ENCODE data around the gene CEP170.

The CEP170 gene

GRCh38 chr1:243236604-243237252, 18.4 kb downstream of the CEP170 start:
- H3K36me3 ChIP-seq (ENCODE audit: insufficient read depth, low read length) = peaks cover 80% of the 10 kb centered on the region
- no peak for DNase-seq (ENCODE audit: low read depth, low spot score)
- H3K27ac ChIP-seq = peak overlapping the region; percentile 10; the same call in 1 of the 2 replicates
- no peak overlapping the region for H3K4me3 ChIP-seq
- TF ChIP-seq POLR2AphosphoS5 (IDR thresholded peaks at IDR 0.05; ENCODE audit: borderline replicate concordance, low read depth, low read length) (no peak), EZH2 (IDR thresholded peaks at IDR 0.05) (no peak), FOXP2 (optimal IDR thresholded peaks at IDR 0.05; ENCODE audit: control extremely low read depth, extremely low read length, insufficient read depth) (no peak)
- H3K9ac ChIP-seq (ENCODE audit: insufficient read length) = no peak overlapping the region
- H3K9me3 ChIP-seq (ENCODE audit: low read depth, low read length) = peaks cover 3% of the 10 kb centered on the region

GRCh38 chr1:243234978-243235647, 20.0 kb downstream of the CEP170 start:
- Histone ChIP-seq H3K27ac (no peak overlapping the region), H3K9ac (ENCODE audit: insufficient read length) (no peak overlapping the region), H3K9me3 (ENCODE audit: low read depth, low read length) (peaks cover 9% of the 10 kb centered on the region), H3K4me3 (no peak overlapping the region), H3K36me3 (ENCODE audit: insufficient read depth, low read length) (peaks cover 76% of the 10 kb centered on the region)
- no peak for TF ChIP-seq POLR2AphosphoS5 (IDR thresholded peaks at IDR 0.05; ENCODE audit: borderline replicate concordance, low read depth, low read length)
- no peak for TF ChIP-seq FOXP2 (optimal IDR thresholded peaks at IDR 0.05; ENCODE audit: control extremely low read depth, extremely low read length, insufficient read depth)
- no peak for TF ChIP-seq EZH2 (IDR thresholded peaks at IDR 0.05)
- no peak for DNase-seq (ENCODE audit: low read depth, low spot score)

GRCh38 chr1:243233908-243234307, 21.2 kb downstream of the CEP170 start:
- peaks cover 75% of the 10 kb centered on the region for H3K36me3 ChIP-seq (ENCODE audit: insufficient read depth, low read length)
- DNase-seq (ENCODE audit: low read depth, low spot score) = no peak
- TF ChIP-seq FOXP2 (optimal IDR thresholded peaks at IDR 0.05; ENCODE audit: control extremely low read depth, extremely low read length, insufficient read depth) (no peak), EZH2 (IDR thresholded peaks at IDR 0.05) (no peak), POLR2AphosphoS5 (IDR thresholded peaks at IDR 0.05; ENCODE audit: borderline replicate concordance, low read depth, low read length) (no peak)

GRCh38 chr1:243230914-243231313, 24.2 kb downstream of the CEP170 start:
- TF ChIP-seq POLR2AphosphoS5 (IDR thresholded peaks at IDR 0.05; ENCODE audit: borderline replicate concordance, low read depth, low read length) (no peak), FOXP2 (optimal IDR thresholded peaks at IDR 0.05; ENCODE audit: control extremely low read depth, extremely low read length, insufficient read depth) (no peak), EZH2 (IDR thresholded peaks at IDR 0.05) (no peak)
- Histone ChIP-seq H3K4me3 (no peak overlapping the region), H3K27ac (no peak overlapping the region), H3K9me3 (ENCODE audit: low read depth, low read length) (peaks cover 17% of the 10 kb centered on the region), H3K9ac (ENCODE audit: insufficient read length) (no peak overlapping the region), H3K36me3 (ENCODE audit: insufficient read depth, low read length) (peaks cover 69% of the 10 kb centered on the region)
- no peak for DNase-seq (ENCODE audit: low read depth, low spot score)

More at GRCh38 chr1:243233908-243234307, 21.2 kb downstream of the CEP170 start:
- H3K27ac ChIP-seq = no peak overlapping the region
- H3K9me3 ChIP-seq (ENCODE audit: low read depth, low read length) = peaks cover 16% of the 10 kb centered on the region
- no peak overlapping the region for H3K9ac ChIP-seq (ENCODE audit: insufficient read length)
- no peak overlapping the region for H3K4me3 ChIP-seq

GRCh38 chr1:243229526-243229925, 25.6 kb downstream of the CEP170 start:
- peaks cover 72% of the 10 kb centered on the region for H3K36me3 ChIP-seq (ENCODE audit: insufficient read depth, low read length)
- TF ChIP-seq POLR2AphosphoS5 (IDR thresholded peaks at IDR 0.05; ENCODE audit: borderline replicate concordance, low read depth, low read length) = no peak
- no peak for TF ChIP-seq EZH2 (IDR thresholded peaks at IDR 0.05)
- TF ChIP-seq FOXP2 (optimal IDR thresholded peaks at IDR 0.05; ENCODE audit: control extremely low read depth, extremely low read length, insufficient read depth) = no peak
- H3K4me3 ChIP-seq = no peak overlapping the region
- H3K9me3 ChIP-seq (ENCODE audit: low read depth, low read length) = peaks cover 17% of the 10 kb centered on the region
- H3K9ac ChIP-seq (ENCODE audit: insufficient read length) = no peak overlapping the region
- H3K27ac ChIP-seq = no peak overlapping the region
- DNase-seq (ENCODE audit: low read depth, low spot score) = no peak

GRCh38 chr1:243227622-243228021, 27.5 kb downstream of the CEP170 start:
- Histone ChIP-seq H3K36me3 (ENCODE audit: insufficient read depth, low read length) (peaks cover 76% of the 10 kb centered on the region), H3K27ac (no peak overlapping the region), H3K9me3 (ENCODE audit: low read depth, low read length) (peaks cover 19% of the 10 kb centered on the region), H3K4me3 (no peak overlapping the region), H3K9ac (ENCODE audit: insufficient read length) (no peak overlapping the region)
- DNase-seq (ENCODE audit: low read depth, low spot score) = no peak
- TF ChIP-seq FOXP2 (optimal IDR thresholded peaks at IDR 0.05; ENCODE audit: control extremely low read depth, extremely low read length, insufficient read depth) = no peak
- TF ChIP-seq EZH2 (IDR thresholded peaks at IDR 0.05) = no peak
- no peak for TF ChIP-seq POLR2AphosphoS5 (IDR thresholded peaks at IDR 0.05; ENCODE audit: borderline replicate concordance, low read depth, low read length)

- Histone ChIP-seq H3K4me3 (no peak overlapping the region), H3K9ac (ENCODE audit: insufficient read length) (no peak overlapping the region), H3K27ac (no peak overlapping the region), H3K9me3 (ENCODE audit: low read depth, low read length) (peaks cover under 1% of the 10 kb centered on the region; the same call in 1 of the 2 replicates), H3K36me3 (ENCODE audit: insufficient read depth, low read length) (peaks cover 73% of the 10 kb centered on the region)
- TF ChIP-seq EZH2 (IDR thresholded peaks at IDR 0.05) (no peak), POLR2AphosphoS5 (IDR thresholded peaks at IDR 0.05; ENCODE audit: borderline replicate concordance, low read depth, low read length) (no peak)
- no peak for DNase-seq (ENCODE audit: low read depth, low spot score)
Measured at GRCh38 chr1:243218059-243218458, 37.0 kb downstream of the CEP170 start.

GRCh38 chr1:243217349-243217748, 37.7 kb downstream of the CEP170 start:
- H3K9ac ChIP-seq (ENCODE audit: insufficient read length) = no peak overlapping the region
- TF ChIP-seq POLR2AphosphoS5 (IDR thresholded peaks at IDR 0.05; ENCODE audit: borderline replicate concordance, low read depth, low read length) (no peak), EZH2 (IDR thresholded peaks at IDR 0.05) (no peak), FOXP2 (optimal IDR thresholded peaks at IDR 0.05; ENCODE audit: control extremely low read depth, extremely low read length, insufficient read depth) (no peak)
- H3K4me3 ChIP-seq = no peak overlapping the region
- H3K9me3 ChIP-seq (ENCODE audit: low read depth, low read length) = no peaks in the 10 kb centered on the region
- no peak for DNase-seq (ENCODE audit: low read depth, low spot score)
- peaks cover 70% of the 10 kb centered on the region for H3K36me3 ChIP-seq (ENCODE audit: insufficient read depth, low read length)
- H3K27ac ChIP-seq = peak overlapping the region; percentile 49; the same call in 1 of the 2 replicates
